Smooth muscle cell (in vitro differentiated cells): ENCODE results near the gene DGKE. TPM values are rescaled to one million over a fixed set of nuclear protein-coding genes. Genes with fewer than 3 reads are reported as not detected.

Experiments
- DNase-seq: peaks from one replicate; lab custom pipeline; 2025; ENCODE audit not compliant: unreplicated experiment; lab: John Stamatoyannopoulos, UW
- H2AFZ ChIP-seq: fragments of 200-600 bp; sonication (generic); 2 replicates; pipeline ENCODE4 v1.6.0; 2016; ENCODE audit warnings: antibody characterized with exemption, low read depth, mild to moderate bottlenecking
- H3F3A ChIP-seq: fragments of 200-600 bp; sonication (generic); 2 replicates; pipeline ENCODE4 v1.6.0; 2017; ENCODE audit warnings: antibody characterized with exemption, low read depth
- H3K27ac ChIP-seq: fragments of 200-600 bp; sonication (generic); 2 replicates; pipeline ENCODE4 v1.5.1; 2016; ENCODE audit warnings: low read depth, mild to moderate bottlenecking
- H3K27me3 ChIP-seq: fragments of 200-600 bp; sonication (generic); 2 replicates; pipeline ENCODE4 v1.6.1; 2016; ENCODE audit warnings: low read depth, mild to moderate bottlenecking
- H3K36me3 ChIP-seq: fragments of 200-600 bp; sonication (generic); 2 replicates; pipeline ENCODE4 v1.5.1; 2016; ENCODE audit warnings: low read depth
- H3K4me1 ChIP-seq: fragments of 200-600 bp; sonication (generic); 2 replicates; pipeline ENCODE4 v1.5.1; 2016; ENCODE audit warnings: low read depth
- H3K4me2 ChIP-seq: fragments of 200-600 bp; sonication (generic); 2 replicates; pipeline ENCODE4 v1.6.0; 2016; ENCODE audit warnings: mild to moderate bottlenecking
- H3K4me3 ChIP-seq: fragments of 200-600 bp; sonication (generic); 2 replicates; pipeline ENCODE4 v1.5.1; 2016; ENCODE audit warnings: mild to moderate bottlenecking
- H3K79me2 ChIP-seq: fragments of 200-600 bp; sonication (generic); 2 replicates; pipeline ENCODE4 v1.6.0; 2016; ENCODE audit warnings: low read depth, mild to moderate bottlenecking
- H3K9ac ChIP-seq: fragments of 200-600 bp; sonication (generic); 2 replicates; pipeline ENCODE4 v1.6.0; 2016; ENCODE audit warnings: low read depth
- H3K9me3 ChIP-seq: fragments of 200-600 bp; sonication (generic); replicated peaks from 2 replicates; pipeline ENCODE4 v1.5.1; 2016; ENCODE audit warnings: low read depth
- H4K20me1 ChIP-seq: fragments of 200-600 bp; sonication (generic); 2 replicates; pipeline ENCODE4 v1.6.0; 2016; ENCODE audit warnings: low read depth
- CTCF ChIP-seq: fragments of 200-600 bp; sonication (generic); IDR thresholded peaks from 2 replicates; pipeline ENCODE4 v1.5.1; 2017; ENCODE audit warnings: borderline replicate concordance, mild to moderate bottlenecking, antibody characterized with exemption; ENCODE audit not compliant: insufficient read depth, poor library complexity, severe bottlenecking
- WGBS: methylation state at CpG from one replicate; pipeline ENCODE4 v1.1.7; 2016; ENCODE audit warnings: low lambda C conversion rate; 5-methylcytosine and 5-hydroxymethylcytosine counted together
- polyA plus RNA-seq: library from polyadenylated mRNA; unstranded; fragments of >200 nt; fragmentation: Nextera tagmentation; extraction: Ambion mirVana; gene quantifications from 2 replicates; pipeline ENCODE4 v1.2.1, GENCODE V29; 2016
- total RNA-seq: library from RNA; depleted of rRNA; stranded (reverse); fragments of >200 nt; gene quantifications from 2 replicates; pipeline ENCODE4 v1.2.3, GENCODE V29; 2014

Gene DGKE
- total and polyA plus RNA-seq, 2 experiments from 2014 or later = 1.2 to 5.9 TPM

GRCh38 chr17:56831369-56832095 lies 2.4 kb upstream of the DGKE start:
- Histone ChIP-seq H3F3A (peaks cover 6% of the 10 kb centered on the region), H3K4me2 (no peak overlapping the region), H3K36me3 (no peaks in the 10 kb centered on the region), H4K20me1 (peaks cover 2% of the 10 kb centered on the region), H3K4me1 (peaks cover 14% of the 10 kb centered on the region), H3K9me3 (no peaks in the 10 kb centered on the region), H3K27me3 (peaks cover 8% of the 10 kb centered on the region), H2AFZ (no peak overlapping the region), H3K4me3 (no peak overlapping the region), H3K9ac (no peak overlapping the region), H3K27ac (no peak overlapping the region), H3K79me2 (no peaks in the 10 kb centered on the region)
- no peak for DNase-seq
- no peak for TF ChIP-seq CTCF
- 98% methylated on average over 16 of the region's 16 CpGs for WGBS

GRCh38 chr17:56832446-56832845 lies 1.5 kb upstream of the DGKE start:
- H3K9me3 ChIP-seq = no peaks in the 10 kb centered on the region
- H3K79me2 ChIP-seq = no peaks in the 10 kb centered on the region
- peaks cover 10% of the 10 kb centered on the region for H3K27me3 ChIP-seq
- peaks cover 2% of the 10 kb centered on the region for H4K20me1 ChIP-seq
- H3K4me1 ChIP-seq = peaks cover 14% of the 10 kb centered on the region
- H3K4me3 ChIP-seq = peak overlapping the region; percentile 68
- 84% methylated on average over 4 of the region's 4 CpGs for WGBS
- H3F3A ChIP-seq = peaks cover 6% of the 10 kb centered on the region
- H3K27ac ChIP-seq = no peak overlapping the region
- H3K36me3 ChIP-seq = no peaks in the 10 kb centered on the region
- TF ChIP-seq CTCF = no peak
- DNase-seq = no peak
- no peak overlapping the region for H2AFZ ChIP-seq
- no peak overlapping the region for H3K9ac ChIP-seq
- peak overlapping the region; percentile 87 for H3K4me2 ChIP-seq

- Histone ChIP-seq H3K9ac (no peak overlapping the region), H4K20me1 (peaks cover 2% of the 10 kb centered on the region), H2AFZ (peak overlapping the region; percentile 87), H3F3A (peaks cover 6% of the 10 kb centered on the region), H3K36me3 (no peaks in the 10 kb centered on the region), H3K27me3 (peaks cover 10% of the 10 kb centered on the region), H3K9me3 (no peaks in the 10 kb centered on the region), H3K4me3 (peak overlapping the region; percentile 68), H3K27ac (no peak overlapping the region), H3K79me2 (no peaks in the 10 kb centered on the region), H3K4me2 (peak overlapping the region; percentile 87), H3K4me1 (peaks cover 14% of the 10 kb centered on the region)
- DNase-seq = no peak
- 1% methylated on average over 56 of the region's 95 CpGs for WGBS
- TF ChIP-seq CTCF = no peak
Measured at GRCh38 chr17:56833057-56833808, 718 bp upstream of the DGKE start.
